RWPE2 (cell line): ENCODE measurements around the gene SDHB.

Experiments
- ATAC-seq: fragments of 200-7000 bp; cut with Tn5 transposase; 3 replicates; pipeline ENCODE4 v1.9.1; 2021; ENCODE audit warnings: low read depth
- DNase-seq: peaks from one replicate; pipeline ENCODE4 v3.0.0-alpha.2; 2020; ENCODE audit warnings: low spot score
- H3K27ac ChIP-seq: fragments of 450-650 bp; 2 replicates; pipeline ENCODE4 v1.5.1; 2017; ENCODE audit warnings: mild to moderate bottlenecking; ENCODE audit not compliant: poor library complexity, severe bottlenecking
- H3K27me3 ChIP-seq: fragments of 250-450 bp; sonication (Bioruptor Pico); 2 replicates; pipeline ENCODE4 v1.5.1; 2021; ENCODE audit warnings: mild to moderate bottlenecking, moderate library complexity; ENCODE audit not compliant: insufficient read depth, poor library complexity, severe bottlenecking
- H3K36me3 ChIP-seq: fragments of 250-450 bp; sonication (Bioruptor Pico); 2 replicates; pipeline ENCODE4 v1.5.1; 2020; ENCODE audit warnings: low read depth, mild to moderate bottlenecking, moderate library complexity
- H3K4me1 ChIP-seq: fragments of 250-450 bp; sonication (Bioruptor Pico); 2 replicates; pipeline ENCODE4 v1.5.1; 2021; ENCODE audit warnings: mild to moderate bottlenecking, moderate library complexity; ENCODE audit not compliant: insufficient read depth, poor library complexity, severe bottlenecking
- H3K4me3 ChIP-seq: fragments of 250-450 bp; sonication (Bioruptor Pico); 2 replicates; pipeline ENCODE4 v1.5.1; 2021; ENCODE audit warnings: mild to moderate bottlenecking, moderate library complexity; ENCODE audit not compliant: severe bottlenecking
- H3K9me3 ChIP-seq: fragments of 250-450 bp; sonication (Bioruptor Pico); 2 replicates; pipeline ENCODE4 v1.5.1; 2021; ENCODE audit warnings: mild to moderate bottlenecking, moderate library complexity; ENCODE audit not compliant: severe bottlenecking
- TF ChIP-seq, protein P1 (sequence below): fragments of 450-650 bp; IDR thresholded peaks from one replicate; pipeline ENCODE4 v1.5.1; 2017; ENCODE audit warnings: mild to moderate bottlenecking, moderate library complexity; ENCODE audit not compliant: poor library complexity, severe bottlenecking

SDHB gene

DNA sequence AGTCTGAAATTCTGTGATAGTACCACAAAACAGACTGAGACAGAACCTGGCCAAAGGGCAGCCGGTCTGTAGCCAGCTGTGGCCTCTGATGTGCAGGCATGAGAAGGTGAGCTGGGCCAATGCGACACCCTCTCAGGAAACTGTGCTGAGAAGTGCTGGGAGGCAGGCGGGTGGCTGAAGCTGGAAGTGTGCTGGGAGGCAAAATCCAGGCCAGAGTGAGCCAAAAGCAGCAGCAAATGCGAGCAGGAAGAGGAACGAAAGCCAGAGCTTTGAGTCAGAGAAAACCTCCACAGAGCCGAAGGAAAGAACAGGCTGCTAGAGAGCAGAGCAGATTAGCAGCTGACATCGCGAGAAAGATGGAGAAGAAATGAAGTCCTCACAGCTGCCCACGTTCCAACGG lies 31.9 kb downstream of the SDHB start:
- TF ChIP-seq, protein P1, sequence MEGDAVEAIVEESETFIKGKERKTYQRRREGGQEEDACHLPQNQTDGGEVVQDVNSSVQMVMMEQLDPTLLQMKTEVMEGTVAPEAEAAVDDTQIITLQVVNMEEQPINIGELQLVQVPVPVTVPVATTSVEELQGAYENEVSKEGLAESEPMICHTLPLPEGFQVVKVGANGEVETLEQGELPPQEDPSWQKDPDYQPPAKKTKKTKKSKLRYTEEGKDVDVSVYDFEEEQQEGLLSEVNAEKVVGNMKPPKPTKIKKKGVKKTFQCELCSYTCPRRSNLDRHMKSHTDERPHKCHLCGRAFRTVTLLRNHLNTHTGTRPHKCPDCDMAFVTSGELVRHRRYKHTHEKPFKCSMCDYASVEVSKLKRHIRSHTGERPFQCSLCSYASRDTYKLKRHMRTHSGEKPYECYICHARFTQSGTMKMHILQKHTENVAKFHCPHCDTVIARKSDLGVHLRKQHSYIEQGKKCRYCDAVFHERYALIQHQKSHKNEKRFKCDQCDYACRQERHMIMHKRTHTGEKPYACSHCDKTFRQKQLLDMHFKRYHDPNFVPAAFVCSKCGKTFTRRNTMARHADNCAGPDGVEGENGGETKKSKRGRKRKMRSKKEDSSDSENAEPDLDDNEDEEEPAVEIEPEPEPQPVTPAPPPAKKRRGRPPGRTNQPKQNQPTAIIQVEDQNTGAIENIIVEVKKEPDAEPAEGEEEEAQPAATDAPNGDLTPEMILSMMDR = no peak
- H3K4me3 ChIP-seq = no peak overlapping the region
- H3K27ac ChIP-seq = no peak overlapping the region
- H3K27me3 ChIP-seq = no peaks in the 10 kb centered on the region
- ATAC-seq (no peak), DNase-seq (no peak)
- no peaks in the 10 kb centered on the region for H3K9me3 ChIP-seq
- H3K4me1 ChIP-seq = no peaks in the 10 kb centered on the region
- peaks cover 87% of the 10 kb centered on the region for H3K36me3 ChIP-seq

DNA sequence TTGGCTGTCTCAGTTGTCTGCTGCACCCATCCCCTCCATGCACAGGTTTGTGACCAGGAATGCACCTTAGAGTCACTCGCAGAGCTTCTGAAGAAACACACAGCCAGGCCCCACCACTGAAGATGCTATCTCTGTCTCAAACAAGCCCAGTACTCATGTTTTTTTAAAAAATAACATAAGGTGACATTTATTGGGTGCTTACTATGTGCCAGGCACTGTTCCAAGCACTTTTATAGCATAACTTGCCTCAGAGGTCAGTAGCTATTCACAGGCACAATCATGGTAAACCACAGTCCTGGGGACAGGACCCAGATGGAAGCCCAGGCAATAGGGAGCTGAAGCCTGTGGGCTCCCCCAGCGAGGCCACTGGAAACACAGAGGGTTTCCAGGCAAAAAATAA lies 33.3 kb downstream of the SDHB start:
- Histone ChIP-seq H3K27ac (no peak overlapping the region), H3K36me3 (peaks cover 73% of the 10 kb centered on the region), H3K9me3 (no peaks in the 10 kb centered on the region), H3K27me3 (no peaks in the 10 kb centered on the region), H3K4me1 (no peaks in the 10 kb centered on the region), H3K4me3 (no peak overlapping the region)
- TF ChIP-seq, protein P1 = no peak
- no peak for DNase-seq
- ATAC-seq = no peak

DNA sequence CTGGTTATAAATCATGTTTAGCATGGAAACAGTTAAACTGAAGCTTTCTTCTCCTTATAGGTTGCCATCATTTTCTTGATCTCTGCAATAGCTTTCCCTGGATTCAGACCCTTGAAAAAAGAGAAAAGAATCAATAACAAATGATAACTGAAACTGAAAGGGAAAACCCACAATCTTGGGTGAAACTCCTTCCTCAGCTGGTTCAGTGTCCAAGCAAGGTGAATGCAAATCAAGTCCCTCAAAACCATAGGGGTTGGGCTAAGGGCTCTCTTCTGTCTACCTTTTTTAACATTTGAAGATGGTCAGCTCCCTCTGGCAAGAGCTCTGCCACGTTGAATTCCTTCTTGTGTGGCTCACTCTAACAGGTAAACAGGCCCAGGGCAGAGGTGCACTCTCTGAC lies 35.0 kb downstream of the SDHB start:
- H3K36me3 ChIP-seq = peaks cover 57% of the 10 kb centered on the region
- H3K4me3 ChIP-seq = no peak overlapping the region
- H3K9me3 ChIP-seq = no peaks in the 10 kb centered on the region
- no peaks in the 10 kb centered on the region for H3K4me1 ChIP-seq
- ATAC-seq (no peak; the same call in 2 of the 3 replicates), DNase-seq (no peak)
- no peak overlapping the region for H3K27ac ChIP-seq
- TF ChIP-seq, protein P1 = no peak
- no peaks in the 10 kb centered on the region for H3K27me3 ChIP-seq

DNA sequence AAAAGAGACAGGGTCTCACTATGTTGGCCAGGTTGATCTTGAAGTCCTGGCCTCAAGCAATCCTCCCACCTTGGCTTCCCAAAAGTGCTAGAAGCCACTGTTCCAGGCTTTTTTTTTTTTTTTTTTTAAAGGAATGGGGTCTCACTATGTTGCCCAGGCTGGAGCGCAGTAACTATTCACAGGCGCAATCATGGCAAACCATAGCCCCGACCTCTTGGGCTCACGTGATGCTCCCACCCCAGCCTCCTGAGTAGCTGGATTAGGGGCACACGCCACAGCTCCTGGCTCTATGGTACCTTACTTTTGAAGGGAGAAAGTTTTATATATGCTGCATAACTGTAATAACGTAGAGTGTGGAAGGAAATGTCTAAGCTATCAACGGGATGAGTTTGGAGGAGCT lies 36.4 kb downstream of the SDHB start:
- peaks cover 43% of the 10 kb centered on the region for H3K36me3 ChIP-seq

DNA sequence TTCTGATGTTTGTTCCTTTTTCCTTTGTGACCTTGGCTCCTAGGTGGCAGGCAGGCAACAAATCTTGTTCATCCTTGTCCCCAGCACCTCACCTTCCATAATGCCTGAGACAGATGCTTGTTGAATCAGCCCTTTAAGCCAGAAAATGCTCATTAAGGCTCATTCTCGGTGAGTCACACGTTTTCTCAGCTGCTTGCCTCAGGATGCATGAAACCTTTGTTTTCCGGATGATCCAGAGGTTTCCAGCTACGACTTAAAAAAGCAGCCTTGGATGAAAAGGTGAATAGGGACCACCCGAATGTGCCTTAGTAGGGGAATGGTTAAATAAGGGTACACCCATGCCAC lies 37.5 kb downstream of the SDHB start:
- ATAC-seq = peak; percentile 27; the same call in 2 of the 3 replicates
- H3K27ac ChIP-seq = no peak overlapping the region
- H3K4me1 ChIP-seq = peaks cover 5% of the 10 kb centered on the region
- TF ChIP-seq, protein P1 = no peak
- peaks cover 33% of the 10 kb centered on the region for H3K36me3 ChIP-seq
- no peak overlapping the region for H3K4me3 ChIP-seq
- H3K27me3 ChIP-seq = no peaks in the 10 kb centered on the region
- DNase-seq = peak; percentile 10
- no peaks in the 10 kb centered on the region for H3K9me3 ChIP-seq

More for the DNA sequence above, 36.4 kb downstream of the SDHB start:
- Histone ChIP-seq H3K9me3 (no peaks in the 10 kb centered on the region), H3K4me3 (no peak overlapping the region), H3K27ac (no peak overlapping the region), H3K4me1 (peaks cover 5% of the 10 kb centered on the region), H3K27me3 (no peaks in the 10 kb centered on the region)
- TF ChIP-seq, protein P1 = no peak
- ATAC-seq = no peak
- DNase-seq = peak; percentile 14
